Raji (cell line): ENCODE data around the gene ZFYVE27.

Experiments used
- POLR2A ChIP-seq: IDR thresholded peaks from 2 replicates; pipeline ENCODE4 v1.6.1; 2011; ENCODE audit warnings: low read depth, low read length, control low read depth; ENCODE audit not compliant: insufficient read depth

Gene ZFYVE27

GRCh38 chr10:97785231-97785630 lies 48.3 kb downstream of the ZFYVE27 start:
- TF ChIP-seq POLR2A, result no peak

GRCh38 chr10:97785731-97786130 lies 48.8 kb downstream of the ZFYVE27 start:
- no peak for TF ChIP-seq POLR2A

- TF ChIP-seq POLR2A, result no peak
These were observed 51.9 kb downstream of the ZFYVE27 start for GRCh38 chr10:97788552-97789442.

- no peak for TF ChIP-seq POLR2A
These were observed 53.0 kb downstream of the ZFYVE27 start for GRCh38 chr10:97789770-97790397.

- TF ChIP-seq POLR2A, result no peak
These were observed 55.1 kb downstream of the ZFYVE27 start for GRCh38 chr10:97791824-97792721.

GRCh38 chr10:97795886-97796285 lies 59.0 kb downstream of the ZFYVE27 start:
- TF ChIP-seq POLR2A, result no peak

GRCh38 chr10:97796651-97797050 lies 59.7 kb downstream of the ZFYVE27 start:
- TF ChIP-seq POLR2A, result no peak

GRCh38 chr10:97798958-97799610 lies 62.2 kb downstream of the ZFYVE27 start:
- no peak for TF ChIP-seq POLR2A

GRCh38 chr10:97800474-97800873 lies 63.5 kb downstream of the ZFYVE27 start:
- TF ChIP-seq POLR2A, result no peak

GRCh38 chr10:97801422-97801821 lies 64.5 kb downstream of the ZFYVE27 start:
- no peak for TF ChIP-seq POLR2A

GRCh38 chr10:97805096-97805884 lies 68.4 kb downstream of the ZFYVE27 start:
- no peak for TF ChIP-seq POLR2A

GRCh38 chr10:97805949-97806348 lies 69.0 kb downstream of the ZFYVE27 start:
- no peak for TF ChIP-seq POLR2A

- no peak for TF ChIP-seq POLR2A
These were observed 73.5 kb downstream of the ZFYVE27 start for GRCh38 chr10:97810446-97810845.
